Stomach (tissue), 9 donors: ENCODE data around the gene DRGX. TPM values are rescaled to one million over a fixed set of nuclear protein-coding genes. Genes with fewer than 3 reads are reported as not detected.
A peak's percentile ranks its signal among the peaks of the same experiment; 100 is the strongest.

Experiments
- DNase-seq, 2 donors: peaks; one replicate each; pipeline versions ENCODE4 v3.0.0 to v3.0.0-alpha.2; 2013 to 2019
- H3K27ac ChIP-seq, 5 donors: fragments of 200-600 bp in 4 of 5; sonication (generic) in 4 of 5; one replicate each; pipeline ENCODE4 v1.5.1; 2013 to 2019; ENCODE audit warnings: mild to moderate bottlenecking in 1 of 5, moderate library complexity in 1 of 5
- H3K27me3 ChIP-seq, 3 donors: fragments of 200-600 bp; sonication (generic); one replicate each; pipeline ENCODE4 v1.5.1; 2017 to 2019; ENCODE audit warnings: mixed run types in 1 of 3
- H3K36me3 ChIP-seq, 4 donors: fragments of 200-600 bp; sonication (generic); 1 replicate in 3 of 4; 2 replicates in 1 of 4; pipeline ENCODE4 v1.5.1; 2016 to 2019
- H3K4me1 ChIP-seq, 4 donors: fragments of 200-600 bp; sonication (generic); one replicate each; pipeline ENCODE4 v1.5.1; 2016 to 2019
- H3K4me3 ChIP-seq, 4 donors: fragments of 200-600 bp; sonication (generic) in 3 of 4; one replicate each; pipeline ENCODE4 v1.5.1; 2016 to 2019; ENCODE audit warnings: mild to moderate bottlenecking in 1 of 4
- H3K9me3 ChIP-seq, 4 donors: fragments of 200-600 bp; sonication (generic); one replicate each; pipeline ENCODE4 v1.5.1; 2016 to 2019
- CTCF ChIP-seq, 7 experiments: fragments of 450-650 bp in 4 of 7; fragments of 200-600 bp in 3 of 7; sonication (generic) in 3 of 7; IDR thresholded peaks; one replicate each; pipeline ENCODE4 v1.5.1; 2016 to 2019; ENCODE audit warnings: antibody characterized with exemption in 7 of 7, control low read depth in 2 of 7, mild to moderate bottlenecking in 1 of 7
- EP300 ChIP-seq: sonication (generic); formaldehyde crosslinking; IDR thresholded peaks from one replicate; pipeline ENCODE4 v1.6.1; 2017; ENCODE audit warnings: antibody characterized with exemption
- POLR2A ChIP-seq, 4 donors: fragments of 450-650 bp; IDR thresholded peaks; one replicate each; pipeline ENCODE4 v1.6.1; 2016; ENCODE audit warnings: antibody characterized with exemption in 4 of 4, control low read depth in 2 of 4, mild to moderate bottlenecking in 1 of 4, moderate library complexity in 1 of 4
- POLR2AphosphoS5 ChIP-seq, 3 donors: sonication (generic); formaldehyde crosslinking; IDR thresholded peaks; one replicate each; pipeline ENCODE4 v1.6.1; 2016; ENCODE audit warnings: antibody characterized with exemption in 3 of 3
- WGBS, 5 donors: extraction: QIAGEN DNeasy Blood & Tissue Kit in 3 of 5; methylation state at CpG; one replicate each; pipeline versions ENCODE4 v1.1.5 to v1.1.7; 2013 to 2018; 5-methylcytosine and 5-hydroxymethylcytosine counted together
- intact Hi-C: fragments of 100-400 bp; cut with DNase I; formaldehyde crosslinking; loops from one replicate; pipeline ENCODE4 v1.15.1; 2023; ENCODE audit warnings: low total_unique reads
- polyA plus RNA-seq, 3 donors: library from polyadenylated mRNA; stranded (reverse); fragments of 200-250 nt; gene quantifications; one replicate each; pipeline ENCODE4 v1.2.3, GENCODE V29; 2013
- total RNA-seq, 5 donors: library from RNA; depleted of rRNA; stranded (reverse); fragments of >200 nt; gene quantifications; one replicate each; pipeline versions ENCODE4 v1.1.0 to v1.2.3, GENCODE V29; 2014 to 2016
- donor health status: healthy with polysubstance abuse.
- donor health status: Bipolar disorder and iron deficiency.
- donor health status: healthy.

Gene DRGX
- total and polyA plus RNA-seq, 8 donors, result not detected

- 67 to 97% (median 71%) methylated on average over 2 of the region's 2 CpGs for WGBS, 5 donors
- Histone ChIP-seq H3K27me3 (no peaks in the 10 kb centered on the region), H3K27ac (no peak overlapping the region), H3K4me1 (no peaks in the 10 kb centered on the region), H3K4me3 (no peak overlapping the region), H3K9me3 (peaks cover 0 to 9% (median 5%) of the 10 kb centered on the region in 4 donors), H3K36me3 (no peaks in the 10 kb centered on the region)
- DNase-seq, result no peak
- intact Hi-C loops, result no loop called here
- TF ChIP-seq CTCF (IDR thresholded peaks at IDR 0.05), result no peak
- no peak for TF ChIP-seq POLR2AphosphoS5 (IDR thresholded peaks at IDR 0.05)
- no peak for TF ChIP-seq POLR2A (IDR thresholded peaks at IDR 0.05)
- TF ChIP-seq EP300, result no peak
Observed at GRCh38 chr10:49344840-49345239, 51.0 kb downstream of the DRGX start.

- DNase-seq, result no peak
- H3K27me3 ChIP-seq, result no peaks in the 10 kb centered on the region
- no peak overlapping the region for H3K27ac ChIP-seq
- intact Hi-C loops, result no loop called here
- 69 to 91% (median 79%) methylated on average over 1 of the region's 1 CpG for WGBS, 5 donors
- no peaks in the 10 kb centered on the region for H3K9me3 ChIP-seq
- no peak overlapping the region for H3K4me3 ChIP-seq
- no peaks in the 10 kb centered on the region for H3K4me1 ChIP-seq
- TF ChIP-seq POLR2A (IDR thresholded peaks at IDR 0.05) (no peak), CTCF (IDR thresholded peaks at IDR 0.05) (no peak), EP300 (no peak), POLR2AphosphoS5 (IDR thresholded peaks at IDR 0.05) (no peak)
- H3K36me3 ChIP-seq, result no peaks in the 10 kb centered on the region
Observed at GRCh38 chr10:49338604-49339003, 57.3 kb downstream of the DRGX start.

- intact Hi-C loops, result no loop called here
- peak in 1 of 2 donors; percentile 13 for DNase-seq
- Histone ChIP-seq H3K4me1 (no peaks in the 10 kb centered on the region), H3K9me3 (no peaks in the 10 kb centered on the region), H3K36me3 (no peaks in the 10 kb centered on the region), H3K27ac (no peak overlapping the region), H3K4me3 (no peak overlapping the region), H3K27me3 (no peaks in the 10 kb centered on the region)
- 68 to 83% (median 73%) methylated on average over 1 of the region's 1 CpG for WGBS, 5 donors
- TF ChIP-seq EP300 (no peak), POLR2AphosphoS5 (IDR thresholded peaks at IDR 0.05) (no peak), CTCF (IDR thresholded peaks at IDR 0.05) (no peak), POLR2A (IDR thresholded peaks at IDR 0.05) (no peak)
Observed at GRCh38 chr10:49335364-49335972, 60.4 kb downstream of the DRGX start.

GRCh38 chr10:49334964-49335363 lies 60.9 kb downstream of the DRGX start:
- Histone ChIP-seq H3K4me3 (no peak overlapping the region), H3K27me3 (no peaks in the 10 kb centered on the region), H3K27ac (no peak overlapping the region), H3K9me3 (no peaks in the 10 kb centered on the region), H3K36me3 (no peaks in the 10 kb centered on the region), H3K4me1 (no peaks in the 10 kb centered on the region)
- DNase-seq, result no peak
- TF ChIP-seq EP300, result no peak
- TF ChIP-seq POLR2A (IDR thresholded peaks at IDR 0.05), result no peak
- TF ChIP-seq CTCF (IDR thresholded peaks at IDR 0.05), result no peak
- no peak for TF ChIP-seq POLR2AphosphoS5 (IDR thresholded peaks at IDR 0.05)
- intact Hi-C loops, result no loop called here
